ENCODE measurements around the gene EEF1B2.
"Not testable (repeated sequence)": the region's sequence is repeated elsewhere in the genome, so short reads cannot be mapped to it uniquely, and the experiment has no call there.

Gene EEF1B2

DNA sequence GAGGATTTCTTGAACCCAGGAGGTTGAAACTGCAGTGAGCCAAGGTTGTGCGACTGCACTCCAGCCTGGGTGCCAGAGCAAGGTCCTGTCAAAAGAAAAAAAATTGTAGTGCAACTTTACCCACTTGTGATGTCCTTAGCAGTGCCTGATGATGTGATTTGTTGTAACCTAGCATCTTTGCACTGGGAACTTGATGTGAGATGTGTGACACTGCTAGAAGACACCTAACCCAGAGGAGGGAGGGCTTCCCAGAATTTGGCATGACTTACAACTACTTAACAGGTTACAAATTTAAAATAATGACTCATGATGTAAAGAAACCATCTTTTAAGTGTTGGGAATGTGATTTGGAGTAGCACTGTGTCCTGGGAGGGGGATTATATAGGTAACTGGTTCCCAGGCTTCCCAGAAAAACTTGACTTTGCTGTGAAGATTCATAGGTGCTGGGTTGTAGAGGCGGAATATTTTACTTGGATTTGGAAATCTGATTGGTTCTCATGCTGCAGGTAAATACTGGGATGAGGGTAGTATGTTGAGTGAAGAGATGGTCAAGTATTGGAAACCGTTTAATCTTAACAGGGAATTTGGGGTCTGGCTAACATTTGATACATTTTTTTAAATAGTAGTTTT, 3.7 kb downstream of the EEF1B2 start:
- no peak for DNase-seq (ENCODE audit: low read depth in 1 of 2, low spot score in 1 of 2)

DNA sequence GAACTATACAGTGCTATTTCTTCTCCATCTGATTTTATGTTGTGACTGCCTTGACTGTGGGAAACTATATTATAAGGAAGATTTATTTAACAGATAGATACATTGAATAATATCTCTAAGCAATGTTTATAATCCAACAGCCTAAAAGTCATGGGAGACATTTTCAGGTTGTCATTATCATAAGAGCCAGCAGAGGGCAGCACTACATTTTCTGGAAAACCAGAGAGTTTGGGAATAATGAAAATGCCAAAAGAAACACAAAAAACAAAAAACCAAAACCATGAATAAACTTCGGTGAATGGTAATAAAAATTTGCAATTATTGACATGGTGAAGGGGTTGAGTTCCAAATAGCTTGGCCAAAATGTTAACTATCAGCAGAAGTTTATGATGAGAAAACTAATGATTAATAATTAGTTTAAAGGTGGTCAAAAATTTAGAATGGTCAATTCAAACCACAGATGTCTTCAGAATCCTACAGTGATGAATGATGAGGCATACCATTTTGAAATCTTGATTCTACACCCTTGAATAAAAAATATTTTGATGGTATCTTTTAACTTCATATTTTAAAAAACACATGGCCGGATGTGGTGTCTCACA, 4.7 kb downstream of the EEF1B2 start:
- DNase-seq (ENCODE audit: low read depth in 1 of 2, low spot score in 1 of 2) = no peak

DNA sequence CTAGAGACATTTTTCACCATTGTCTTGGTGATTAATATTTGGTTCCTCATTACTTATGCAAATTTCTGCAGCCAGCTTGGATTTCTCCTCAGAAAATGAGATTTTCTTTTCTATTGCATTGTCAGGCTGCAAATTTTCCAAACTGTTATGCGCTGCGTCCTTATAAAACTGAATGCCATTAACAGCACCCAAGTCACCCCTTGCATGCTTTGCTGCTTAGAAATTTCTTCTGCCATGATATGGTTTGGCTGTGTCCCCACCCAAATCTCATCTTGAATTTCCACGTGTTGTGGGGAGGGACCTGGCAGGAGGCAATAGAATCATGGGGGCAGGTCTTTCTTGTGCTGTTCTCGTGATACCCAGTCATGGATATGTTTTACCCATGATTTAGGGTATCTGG, 8.5 kb downstream of the EEF1B2 start:
- not testable (repeated sequence) for DNase-seq (ENCODE audit: low read depth in 1 of 2, low spot score in 1 of 2)

DNA sequence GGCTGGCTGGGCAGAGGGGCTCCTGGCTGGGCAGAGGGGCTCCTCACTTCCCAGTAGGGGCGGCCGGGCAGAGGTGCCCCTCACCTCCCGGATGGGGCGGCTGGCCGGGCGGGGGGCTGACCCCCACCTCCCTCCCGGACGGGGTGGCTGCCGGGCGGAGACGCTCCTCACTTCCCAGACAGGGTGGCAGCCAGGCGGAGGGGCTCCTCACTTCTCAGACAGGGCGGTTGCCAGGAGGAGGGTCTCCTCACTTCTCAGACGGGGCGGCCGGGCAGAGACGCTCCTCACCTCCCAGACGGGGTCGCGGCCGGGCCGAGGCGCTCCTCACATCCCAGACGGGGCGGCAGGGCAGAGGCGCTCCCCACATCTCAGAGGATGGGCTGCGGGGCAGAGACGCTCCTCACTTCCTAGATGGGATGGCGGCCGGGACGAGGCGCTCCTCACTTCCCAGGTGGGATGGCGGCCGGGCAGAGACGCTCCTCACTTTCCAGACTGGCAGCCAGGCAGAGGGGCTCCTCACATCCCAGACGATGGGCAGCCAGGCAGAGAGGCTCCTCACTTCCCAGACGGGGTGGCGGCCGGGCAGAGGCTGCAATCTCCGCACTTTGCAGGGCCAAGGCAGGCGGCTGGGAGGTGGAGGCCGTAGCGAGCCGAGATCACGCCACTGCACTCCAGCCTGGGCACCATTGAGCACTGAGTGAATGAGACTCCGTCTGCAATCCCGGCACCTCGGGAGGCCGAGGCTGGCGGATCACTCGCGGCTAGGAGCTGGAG, 12.1 kb downstream of the EEF1B2 start:
- not testable (repeated sequence) for DNase-seq (ENCODE audit: low read depth in 1 of 2, low spot score in 1 of 2)

DNA sequence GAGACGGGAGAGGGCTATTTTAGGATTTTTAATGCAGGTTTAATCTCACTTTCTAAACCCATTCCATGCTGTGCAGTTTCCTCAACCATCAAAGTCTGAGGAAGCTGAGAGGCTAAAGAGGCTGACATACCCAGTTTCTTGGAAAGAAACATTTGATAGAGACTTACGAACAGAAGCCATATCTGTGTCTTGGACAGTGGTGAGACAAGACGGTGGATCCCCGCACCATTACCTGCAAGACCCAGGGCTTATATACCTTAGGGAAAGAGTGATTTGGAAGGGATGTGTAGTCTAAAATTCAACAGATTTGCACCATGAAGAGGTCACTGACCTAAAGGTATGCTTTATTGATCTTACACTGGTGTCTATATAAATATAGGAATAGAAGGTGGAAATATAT, 13.5 kb downstream of the EEF1B2 start:
- no peak for DNase-seq (ENCODE audit: low read depth in 1 of 2, low spot score in 1 of 2)

DNA sequence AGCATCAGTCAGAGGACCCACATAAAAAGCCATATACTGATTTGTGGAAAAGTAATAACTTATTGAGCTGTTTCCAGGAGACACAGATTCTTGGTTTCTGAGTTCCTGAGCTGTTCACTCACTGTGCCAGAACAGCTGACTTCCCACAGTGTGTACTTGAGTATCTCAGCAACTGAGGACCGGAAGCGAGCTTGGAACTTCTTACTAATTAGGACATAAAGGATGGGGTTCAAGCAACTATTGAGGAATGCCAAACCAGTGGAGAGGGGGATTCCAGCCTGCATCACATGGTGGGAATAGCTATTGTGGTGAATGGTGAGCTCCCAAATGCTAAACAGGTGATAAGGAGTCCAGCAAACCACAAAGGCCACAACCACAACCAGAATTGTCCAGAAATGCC, 16.4 kb downstream of the EEF1B2 start:
- no peak for DNase-seq (ENCODE audit: low read depth in 1 of 2, low spot score in 1 of 2)

DNA sequence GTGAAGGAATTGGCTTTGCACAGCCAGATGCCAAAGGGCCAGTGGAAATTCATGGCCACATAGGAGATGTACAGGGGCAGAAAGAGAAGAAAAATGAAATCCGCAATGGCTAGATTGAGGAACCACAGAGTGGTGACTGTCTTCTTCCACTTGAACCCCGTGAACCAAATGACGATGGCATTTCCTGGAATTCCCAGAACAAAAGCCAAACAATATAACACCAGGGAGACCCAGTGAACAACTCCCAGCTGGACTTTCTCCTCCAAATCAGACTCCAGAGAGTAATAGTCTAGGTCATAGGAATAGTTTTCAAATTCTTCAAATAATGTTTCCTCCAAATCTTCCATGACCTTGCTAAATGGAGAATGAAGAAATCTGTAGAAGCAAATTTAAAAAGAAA, 17.2 kb downstream of the EEF1B2 start:
- no peak for DNase-seq (ENCODE audit: low read depth in 1 of 2, low spot score in 1 of 2)

DNA sequence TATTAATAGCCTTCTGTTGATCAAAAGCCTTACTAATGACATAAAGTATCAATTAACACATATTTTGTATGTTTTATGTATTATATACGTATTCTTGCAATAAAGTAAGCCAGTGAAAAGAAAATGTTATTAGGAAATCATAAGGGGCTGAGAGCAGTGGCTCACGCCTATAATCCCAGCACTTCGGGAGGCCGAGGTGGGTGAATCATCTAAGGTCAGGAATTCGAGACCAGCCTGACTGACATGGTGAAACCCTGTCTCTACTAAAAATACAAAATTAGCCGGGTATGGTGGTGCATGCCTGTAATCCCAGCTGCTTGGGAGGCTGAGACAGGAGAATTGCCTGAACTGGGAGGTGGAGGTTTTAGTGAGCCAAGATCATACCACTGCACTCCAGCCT, 21.8 kb downstream of the EEF1B2 start:
- DNase-seq (ENCODE audit: low read depth in 1 of 2, low spot score in 1 of 2) = not testable (repeated sequence)

DNA sequence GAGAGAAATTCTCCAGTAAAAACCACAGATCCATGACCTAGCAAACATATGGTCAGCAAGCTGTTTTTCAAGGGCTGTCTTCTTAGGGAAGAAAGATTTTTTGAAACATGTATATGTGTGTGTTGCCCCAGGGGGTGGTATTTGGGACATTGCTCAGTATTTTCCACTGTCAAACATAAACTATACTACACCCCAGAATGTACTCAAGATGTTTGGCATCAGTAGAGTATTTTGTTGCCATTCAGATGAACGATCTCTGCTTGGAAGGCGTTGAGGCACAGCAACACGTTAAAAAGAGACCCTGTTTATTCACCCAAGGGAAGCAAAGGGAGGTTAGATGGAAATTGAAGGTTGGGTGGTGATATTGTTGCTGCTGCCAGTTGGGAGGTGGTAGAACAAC, 30.0 kb downstream of the EEF1B2 start:
- DNase-seq (ENCODE audit: low read depth in 1 of 2, low spot score in 1 of 2) = no peak

DNA sequence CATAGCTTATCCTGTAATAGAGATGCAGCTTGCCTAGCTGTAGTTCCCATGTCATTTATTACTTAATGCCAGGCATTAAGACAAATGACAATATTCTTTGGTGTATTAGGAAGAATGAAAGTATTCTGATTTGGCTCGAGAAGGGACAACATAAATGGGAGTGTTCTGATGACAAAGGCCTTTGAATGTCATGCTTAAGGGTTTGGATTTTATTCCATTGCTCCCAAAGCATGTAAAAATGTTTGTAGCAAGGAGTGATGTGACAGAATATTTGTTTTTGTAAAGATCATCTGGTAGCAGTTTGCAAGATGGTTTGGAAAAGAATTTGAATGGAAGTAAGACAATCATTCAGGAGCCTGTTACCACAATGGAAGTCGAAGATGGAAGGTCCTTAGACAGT, 30.4 kb downstream of the EEF1B2 start:
- DNase-seq (ENCODE audit: low read depth in 1 of 2, low spot score in 1 of 2) = no peak

DNA sequence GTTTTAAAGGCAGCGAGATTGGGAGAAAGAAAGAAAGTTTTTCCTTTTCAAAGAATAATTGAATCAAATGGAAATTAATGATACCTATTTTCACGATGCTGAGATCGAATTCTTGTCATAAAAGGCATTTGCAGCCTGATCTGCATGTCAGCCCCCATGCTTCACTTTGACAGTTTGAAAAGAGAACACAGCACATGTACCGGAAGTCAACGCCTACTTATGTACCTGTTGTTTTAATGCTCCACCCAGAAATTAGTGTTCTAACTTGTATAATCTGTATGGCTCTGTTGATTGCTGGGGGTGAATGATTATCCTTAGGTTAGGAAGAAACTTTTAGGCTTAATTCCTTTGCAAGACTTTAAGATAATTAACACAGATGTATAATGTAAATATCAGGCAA, 31.0 kb downstream of the EEF1B2 start:
- no peak for DNase-seq (ENCODE audit: low read depth in 1 of 2, low spot score in 1 of 2)

DNA sequence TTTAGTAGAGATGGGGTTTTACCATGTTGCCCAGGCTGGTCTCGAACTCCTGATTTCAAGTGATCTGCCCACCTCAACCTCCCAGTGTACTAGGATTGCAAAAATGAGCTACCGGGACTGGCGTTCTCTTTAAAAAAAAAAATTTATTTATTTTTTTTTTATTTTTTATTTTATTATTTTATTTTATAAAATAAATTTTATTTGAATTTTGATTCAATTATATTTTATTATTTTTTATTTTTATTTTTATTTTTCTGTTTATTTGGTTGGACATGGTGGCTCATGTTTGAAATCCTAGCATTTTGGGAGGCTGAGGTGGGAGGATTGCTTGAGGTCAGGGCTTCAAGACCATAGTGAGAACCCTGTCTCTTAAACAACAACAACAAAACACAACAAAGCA, 32.5 kb downstream of the EEF1B2 start:
- no peak for DNase-seq (ENCODE audit: low read depth in 1 of 2, low spot score in 1 of 2)

DNA sequence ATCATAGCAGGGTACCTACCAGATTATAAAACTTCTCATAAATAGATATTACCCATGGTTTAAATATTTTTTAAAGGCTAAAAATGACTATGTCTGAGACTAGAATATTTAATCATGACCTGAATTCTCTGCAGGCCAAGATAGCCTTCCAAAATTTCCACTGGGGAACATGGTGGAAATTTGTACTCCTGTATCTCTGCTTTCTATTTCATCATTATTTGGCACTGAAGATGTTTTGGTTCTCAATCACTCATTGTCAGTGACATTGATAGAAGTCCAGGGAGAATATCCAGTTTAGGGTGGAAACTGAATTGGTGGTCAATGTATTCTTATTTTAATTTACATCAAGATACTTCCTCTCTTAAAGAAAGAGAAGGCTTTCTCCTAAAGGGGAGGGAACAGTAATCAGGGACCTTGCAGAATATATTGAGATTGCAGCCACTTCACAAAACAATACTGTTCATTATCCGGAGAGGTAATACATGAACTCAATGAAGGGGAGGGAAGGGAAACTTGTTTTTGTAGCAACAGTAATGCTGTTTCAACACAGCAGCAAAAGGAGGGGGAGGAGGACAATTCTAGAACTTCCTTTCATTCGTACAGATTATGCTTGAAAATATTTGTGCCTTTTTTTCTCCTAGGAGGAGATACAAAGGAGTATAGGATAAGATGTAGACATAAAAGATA, 34.1 kb downstream of the EEF1B2 start:
- DNase-seq (ENCODE audit: low read depth in 1 of 2, low spot score in 1 of 2) = no peak

DNA sequence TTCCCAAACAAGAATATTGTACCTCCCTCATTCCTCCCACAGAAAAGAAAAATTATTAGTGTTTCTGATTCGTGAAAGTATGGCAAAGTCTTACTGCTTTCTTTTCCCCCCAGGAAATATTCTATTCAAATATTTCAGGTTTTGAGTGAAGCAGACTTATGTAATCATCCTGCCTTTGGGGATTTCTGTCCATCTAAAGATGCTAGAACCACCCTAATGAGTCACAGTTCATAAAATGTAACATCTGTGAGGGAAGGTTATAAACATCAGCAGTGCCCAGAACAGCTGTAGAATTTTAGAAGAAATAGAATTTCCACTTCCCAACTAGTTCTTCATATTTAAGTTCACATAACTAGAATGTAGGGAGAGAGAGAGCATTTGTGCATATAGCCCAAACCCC, 39.0 kb downstream of the EEF1B2 start:
- DNase-seq (ENCODE audit: low read depth in 1 of 2, low spot score in 1 of 2) = no peak

DNA sequence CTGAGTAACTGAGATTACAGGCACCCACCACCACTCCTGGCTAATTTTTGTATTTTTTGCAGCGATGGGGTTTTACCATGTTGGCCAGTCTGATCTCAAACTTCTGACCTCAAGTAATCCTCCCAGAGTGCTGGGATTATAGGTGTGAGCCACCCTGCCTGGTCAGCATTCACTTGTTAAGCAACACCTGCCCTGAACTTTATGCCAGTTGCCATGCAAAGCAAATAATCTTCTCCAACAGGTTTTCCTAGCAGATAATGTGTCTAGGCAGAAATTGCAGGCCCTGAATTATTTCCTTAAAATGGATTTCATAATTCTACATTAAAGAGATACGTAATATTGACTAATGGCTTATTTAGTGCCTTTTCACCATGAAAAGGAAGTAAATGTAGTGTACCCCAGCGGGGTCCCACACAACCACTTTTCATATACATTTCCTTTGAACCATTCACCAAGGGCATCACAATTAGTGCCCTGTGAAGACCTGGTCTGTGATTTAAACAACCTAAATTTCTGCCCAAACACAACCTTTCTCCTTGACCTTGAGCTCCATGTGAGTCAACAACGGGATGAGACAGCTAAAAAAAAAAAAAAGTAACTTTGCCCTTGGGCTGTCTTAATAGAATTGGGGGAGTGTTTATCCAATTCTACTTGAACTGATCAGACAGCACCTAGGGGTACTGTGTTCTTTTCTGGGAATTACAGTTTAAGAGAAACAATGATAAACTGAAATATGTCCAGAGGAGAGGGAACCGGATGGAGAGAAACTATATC, 41.6 kb downstream of the EEF1B2 start:
- no peak for DNase-seq (ENCODE audit: low read depth in 1 of 2, low spot score in 1 of 2)

DNA sequence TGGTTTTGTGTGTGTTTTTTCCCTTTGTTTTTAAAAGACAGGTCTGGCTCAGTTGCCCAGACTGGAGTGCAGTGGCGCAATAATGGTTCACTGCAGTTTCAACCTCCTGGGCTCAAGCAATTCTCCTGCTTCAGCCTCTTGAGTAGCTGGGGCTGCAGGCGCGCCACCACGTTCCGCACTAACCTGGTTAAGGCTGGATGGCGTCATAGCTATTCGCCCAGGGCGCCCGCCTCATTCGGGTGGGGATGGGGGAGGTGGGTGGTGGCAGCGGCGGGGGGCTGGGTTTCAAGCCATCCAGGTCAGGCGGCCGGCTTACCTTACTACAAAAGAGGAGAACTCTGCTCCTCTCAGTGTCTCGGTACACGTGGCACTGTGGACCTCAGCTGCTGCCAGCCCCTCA, 42.8 kb downstream of the EEF1B2 start:
- no peak for DNase-seq (ENCODE audit: low read depth in 1 of 2, low spot score in 1 of 2)

DNA sequence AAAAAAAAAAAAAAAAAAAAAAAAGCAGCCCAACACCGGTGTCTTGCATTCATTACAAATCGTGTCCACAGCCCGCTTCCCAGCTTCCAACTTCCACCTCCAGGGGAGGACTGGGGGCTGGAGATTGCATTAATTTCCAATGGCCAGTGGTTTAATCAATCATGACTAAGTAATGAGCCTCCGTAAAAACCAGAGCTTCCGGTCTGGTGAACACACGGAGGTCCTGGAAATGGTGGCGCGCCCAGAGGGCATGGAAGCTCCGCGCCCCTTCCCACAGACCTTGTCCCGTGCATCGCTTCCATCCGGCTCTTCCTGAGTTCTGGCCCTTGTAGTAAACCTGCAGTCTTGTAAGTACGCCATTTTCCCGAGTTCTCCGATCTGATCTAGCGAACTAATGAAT, 43.6 kb downstream of the EEF1B2 start:
- no peak for DNase-seq (ENCODE audit: low read depth in 1 of 2, low spot score in 1 of 2)

DNA sequence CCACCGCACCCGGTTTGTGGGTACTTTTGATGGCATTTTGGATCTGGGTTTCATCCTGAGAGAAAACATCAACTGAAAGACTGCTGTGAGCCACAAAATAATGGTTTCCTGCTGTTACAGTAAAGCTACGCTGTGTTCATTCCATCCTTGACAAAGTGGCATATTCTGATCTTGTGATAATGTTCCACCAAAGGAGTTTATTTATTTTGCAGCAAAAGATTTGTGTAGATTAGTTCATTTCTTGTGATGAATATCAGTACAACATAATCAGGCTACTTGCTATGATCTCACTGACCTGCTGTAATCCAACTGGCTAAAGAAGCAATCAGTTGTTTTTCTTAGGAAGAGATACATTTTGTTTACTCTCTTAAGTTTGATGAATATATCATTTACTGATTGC, 45.0 kb downstream of the EEF1B2 start:
- no peak for DNase-seq (ENCODE audit: low read depth in 1 of 2, low spot score in 1 of 2)

DNA sequence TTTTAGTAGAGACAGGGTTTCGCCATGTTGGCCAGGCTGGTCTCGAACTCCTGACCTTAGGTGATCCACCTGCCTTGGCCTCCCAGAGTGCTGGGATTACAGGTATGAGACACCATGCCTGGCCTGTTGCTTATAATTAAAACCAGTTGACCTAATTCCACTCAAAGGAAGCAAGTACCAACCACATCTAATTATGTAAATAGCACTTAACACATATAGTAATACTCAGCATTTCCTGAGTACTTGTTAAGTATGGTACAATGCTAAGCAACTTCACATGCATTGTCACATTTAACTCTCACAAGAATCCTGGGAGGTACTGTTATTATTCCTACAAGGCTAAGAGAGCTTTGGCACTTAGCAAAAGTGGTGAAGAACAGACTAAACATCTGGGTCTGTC, 47.6 kb downstream of the EEF1B2 start:
- not testable (repeated sequence) for DNase-seq (ENCODE audit: low read depth in 1 of 2, low spot score in 1 of 2)

DNA sequence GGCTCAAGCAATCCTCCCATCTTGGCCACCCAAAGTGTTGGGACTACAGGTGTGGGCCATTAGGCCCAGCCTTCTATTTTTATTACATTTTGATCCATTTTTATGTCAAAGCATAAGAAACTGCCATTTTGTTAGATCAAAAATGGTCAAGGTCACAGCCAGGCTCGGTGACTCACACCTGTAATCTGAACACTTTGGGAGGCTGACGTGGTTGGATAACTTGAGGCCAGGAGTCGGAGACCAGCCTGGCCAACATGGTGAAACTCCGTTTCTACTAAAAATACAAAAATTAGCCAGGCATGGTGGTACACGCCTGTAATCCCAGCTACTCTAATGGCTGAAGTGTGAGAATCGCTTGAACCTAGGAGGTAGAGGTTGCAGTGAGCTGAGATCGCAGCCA, 49.2 kb downstream of the EEF1B2 start:
- no peak for DNase-seq (ENCODE audit: low read depth in 1 of 2, low spot score in 1 of 2)

DNA sequence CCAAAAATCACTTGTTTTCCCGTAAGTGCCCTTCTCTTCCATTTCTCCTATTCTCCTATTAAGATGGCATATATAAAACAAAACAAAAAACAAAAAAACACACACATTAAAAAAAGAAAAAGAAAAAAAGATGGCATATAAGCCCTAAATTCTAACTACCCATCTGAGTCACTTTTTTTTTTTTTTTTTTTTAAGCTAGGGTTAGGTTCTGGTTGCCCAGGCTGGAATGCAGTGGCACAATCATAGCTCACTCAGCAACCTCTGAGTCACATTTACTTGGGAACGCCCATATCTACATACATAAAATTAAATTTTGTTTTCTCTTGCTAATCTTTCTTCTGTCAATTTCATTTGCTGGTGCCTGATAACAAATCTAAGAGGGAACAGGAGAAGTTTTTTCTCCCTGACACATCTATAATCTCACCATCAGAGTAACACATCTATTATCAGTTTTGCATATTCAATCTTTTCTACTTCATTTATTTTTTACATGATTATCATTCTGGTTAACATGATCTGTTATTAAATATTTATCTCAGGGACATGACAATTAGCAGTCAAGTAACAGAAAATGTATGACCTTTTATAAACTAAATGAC, 52.1 kb downstream of the EEF1B2 start:
- no peak for DNase-seq (ENCODE audit: low read depth in 1 of 2, low spot score in 1 of 2)
